Dermis blood vessel endothelial cell (primary cell): Measurements from ENCODE around the gene PSMC6. TPM values are rescaled to one million over a fixed set of nuclear protein-coding genes. Genes with fewer than 3 reads are reported as not detected.

Experiments used
- DNase-seq: peaks from one replicate; pipeline ENCODE4 v3.0.0; 2010
- total RNA-seq: library from RNA; depleted of rRNA; stranded (reverse); fragments of >200 nt; gene quantifications from 2 replicates; pipeline ENCODE4 v1.2.3, GENCODE V29; 2014

PSMC6 gene
- total RNA-seq: 129 and 168 TPM in 2 replicates

DNA sequence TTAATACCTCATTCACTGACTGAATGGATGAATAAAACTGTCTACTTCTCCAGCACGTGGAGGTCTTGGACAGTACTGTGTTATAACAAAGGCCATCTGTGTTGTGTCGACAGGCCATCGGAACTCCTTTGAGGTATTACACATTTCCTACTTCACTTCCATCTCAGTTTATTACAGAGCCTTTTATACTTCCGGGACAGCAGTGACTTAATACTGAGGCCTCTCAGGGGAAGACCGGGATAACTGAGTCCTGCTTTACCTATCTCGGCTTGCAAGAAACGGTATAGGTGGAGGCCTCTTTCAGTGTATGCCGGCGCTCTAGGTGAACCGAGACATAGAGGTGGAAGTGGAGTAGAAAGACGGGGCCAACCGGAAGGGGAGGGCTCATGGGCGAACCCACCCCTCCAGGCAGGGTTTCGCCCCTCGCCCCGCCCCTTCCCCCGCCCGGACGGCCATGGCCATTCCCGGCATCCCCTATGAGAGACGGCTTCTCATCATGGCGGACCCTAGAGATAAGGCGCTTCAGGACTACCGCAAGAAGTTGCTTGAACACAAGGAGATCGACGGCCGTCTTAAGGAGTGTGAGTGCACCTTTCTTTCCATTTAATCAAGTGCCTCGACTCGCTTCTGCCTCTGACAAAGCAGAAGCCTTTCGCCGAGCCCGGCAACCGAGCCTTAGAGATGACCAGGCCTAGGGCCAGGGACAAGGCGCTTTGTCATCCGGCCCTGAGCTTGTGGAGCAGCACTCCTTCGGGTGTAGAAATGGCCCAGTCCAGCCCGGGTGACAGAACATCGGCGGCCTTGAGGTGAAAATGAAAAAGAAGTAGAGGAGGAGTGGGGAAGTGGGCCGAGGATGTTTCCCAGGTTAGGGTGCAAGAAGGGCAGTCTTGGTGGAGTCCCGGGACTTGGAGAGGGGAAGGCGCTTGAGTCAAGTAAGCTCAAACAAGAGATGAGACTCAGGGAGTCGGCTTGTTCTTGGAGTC lies at the start of gene PSMC6:
TSS of gene PSMC6 (plus strand) at position 477 of the 983 bp plus-strand sequence. CDS start at position 497, 20 bp downstream.
- DNase-seq: peak; percentile 94

DNA sequence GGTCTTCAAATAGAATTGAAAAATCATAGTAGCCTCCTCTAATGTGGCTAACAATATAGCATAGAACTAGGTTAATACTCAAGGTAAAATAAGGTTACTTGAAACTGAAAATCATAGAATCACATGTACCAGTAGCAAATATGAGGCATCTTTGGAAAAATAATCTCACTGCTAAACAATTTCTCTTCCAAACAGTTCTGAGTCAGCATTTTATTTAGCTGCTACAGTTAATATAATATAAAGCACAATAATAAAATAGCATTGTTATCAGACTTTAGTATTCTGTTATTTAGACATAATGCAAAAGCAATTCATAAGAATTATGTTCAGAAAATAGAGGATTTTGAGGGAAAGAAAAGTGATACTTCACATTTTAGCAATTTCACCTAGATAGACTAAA lies 46.7 kb upstream of the PSMC6 start:
- no peak for DNase-seq

DNA sequence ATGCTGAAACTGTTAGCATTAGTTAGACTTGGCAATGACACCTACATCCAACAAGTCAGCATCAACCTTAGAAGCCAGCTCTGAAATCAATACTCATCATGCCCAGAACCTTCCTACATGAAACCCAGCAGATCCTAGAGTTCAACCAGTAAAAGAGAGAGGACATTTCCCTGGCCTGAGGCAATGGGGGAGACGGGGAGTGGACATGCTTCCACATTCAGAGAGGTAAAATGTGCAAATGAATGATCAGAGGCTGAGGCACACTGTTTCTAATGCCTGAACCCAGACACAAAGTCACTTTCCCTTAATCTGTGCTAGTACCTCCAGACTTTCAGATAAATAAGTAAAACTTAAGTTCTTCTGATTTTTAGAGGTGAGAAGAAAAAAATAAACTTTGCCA lies 46.2 kb upstream of the PSMC6 start:
- no peak for DNase-seq

GRCh38 chr14:52661314-52661713 lies 45.7 kb upstream of the PSMC6 start:
- no peak for DNase-seq

DNA sequence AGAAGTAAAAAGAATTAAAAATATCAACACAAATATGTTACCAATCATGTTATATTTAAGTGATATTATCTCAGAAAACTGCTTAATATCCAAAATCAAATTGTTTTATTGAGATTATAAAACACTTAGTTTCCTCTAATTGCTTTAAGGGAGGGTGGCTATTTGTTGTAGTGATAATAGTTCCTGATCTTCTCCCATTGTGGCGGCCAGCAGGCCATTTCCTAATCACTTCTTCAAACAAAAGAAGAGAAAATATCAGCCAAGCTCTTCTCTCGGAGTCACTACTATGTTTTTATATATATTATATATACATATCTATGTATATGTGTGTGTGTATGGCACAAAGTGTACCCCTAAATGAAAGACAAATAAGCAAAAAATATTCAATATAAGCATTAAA lies 43.1 kb upstream of the PSMC6 start:
- no peak for DNase-seq

DNA sequence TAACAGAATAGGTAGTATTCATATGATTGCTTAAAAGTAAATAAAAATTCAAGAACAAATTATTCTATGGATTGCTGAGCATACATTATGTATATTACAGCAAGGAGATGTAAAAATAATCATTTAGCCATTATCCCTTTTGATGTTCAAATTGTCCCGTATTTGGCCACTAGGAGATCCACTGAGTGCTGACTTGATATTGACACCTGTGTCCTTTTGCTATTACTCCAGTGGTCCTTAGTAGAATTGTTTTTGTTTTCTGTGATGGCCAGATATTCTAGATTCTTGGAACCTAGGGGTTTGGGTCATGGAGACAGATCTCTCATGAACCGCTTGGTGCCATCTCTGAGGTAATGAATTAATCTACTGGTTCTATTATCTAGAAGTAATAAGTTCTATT lies 28.4 kb upstream of the PSMC6 start:
- peak; percentile 35 for DNase-seq

DNA sequence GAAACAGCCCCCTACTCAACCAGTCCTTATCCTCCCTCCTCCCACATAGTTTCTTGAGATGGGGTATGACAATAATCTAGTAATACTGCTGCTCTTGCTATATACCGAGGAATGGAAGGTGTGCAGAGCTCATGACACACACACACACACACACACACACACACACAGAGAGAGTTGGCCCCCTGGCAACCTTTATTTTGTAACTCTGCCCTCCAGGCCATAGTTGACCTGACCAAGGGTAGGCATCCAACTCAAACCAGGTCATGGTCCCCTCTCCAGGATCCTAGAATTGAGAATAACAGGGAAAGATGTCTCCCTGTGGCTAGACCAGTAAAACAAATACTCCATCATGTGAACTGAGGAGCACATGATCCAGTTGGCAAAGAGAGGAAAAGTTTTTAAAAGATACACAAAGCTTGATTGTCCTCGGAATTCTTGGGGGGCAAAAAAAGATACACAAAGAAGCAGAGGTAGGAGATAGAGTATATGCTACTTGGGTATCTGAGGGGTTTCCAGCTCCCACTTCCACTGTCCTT lies 22.9 kb upstream of the PSMC6 start:
- DNase-seq: no peak

- DNase-seq: no peak
Observed at GRCh38 chr14:52686176-52686575, 20.8 kb upstream of the PSMC6 start.

DNA sequence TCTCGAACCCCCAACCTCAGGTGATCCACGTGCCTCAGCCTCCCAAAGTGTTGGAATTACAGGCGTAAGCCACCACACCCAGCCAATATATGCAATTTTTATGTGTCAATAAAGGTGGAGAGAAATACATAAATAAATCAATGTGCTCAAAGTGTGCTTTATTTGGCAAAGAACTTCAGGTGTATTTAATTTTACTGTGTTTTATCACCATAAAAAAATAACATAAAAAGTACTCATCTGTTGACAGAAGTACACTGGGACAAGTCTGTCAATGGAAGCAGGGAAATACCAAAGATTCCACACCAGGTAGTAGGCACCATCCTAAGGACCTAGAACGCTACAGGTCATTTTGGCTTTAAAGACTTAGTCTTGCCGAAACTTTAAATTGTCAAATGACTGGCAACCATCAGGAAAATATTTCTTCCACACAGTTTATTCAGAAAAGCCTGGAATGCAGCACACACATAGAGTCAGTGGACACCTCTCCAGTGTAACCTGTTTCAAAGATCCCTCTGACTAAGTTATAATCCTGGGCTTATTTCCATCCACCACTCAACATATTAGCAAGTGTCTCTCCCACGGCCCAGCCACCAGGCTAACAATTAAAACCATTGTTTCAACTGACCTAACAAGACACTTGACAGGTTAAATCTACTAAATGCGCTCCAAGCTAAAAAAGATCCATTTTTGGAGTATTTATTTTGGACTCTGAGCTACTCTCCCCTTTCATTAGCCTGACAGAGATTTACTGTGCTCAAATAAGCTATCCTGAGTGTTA lies 15.8 kb upstream of the PSMC6 start:
- no peak for DNase-seq

DNA sequence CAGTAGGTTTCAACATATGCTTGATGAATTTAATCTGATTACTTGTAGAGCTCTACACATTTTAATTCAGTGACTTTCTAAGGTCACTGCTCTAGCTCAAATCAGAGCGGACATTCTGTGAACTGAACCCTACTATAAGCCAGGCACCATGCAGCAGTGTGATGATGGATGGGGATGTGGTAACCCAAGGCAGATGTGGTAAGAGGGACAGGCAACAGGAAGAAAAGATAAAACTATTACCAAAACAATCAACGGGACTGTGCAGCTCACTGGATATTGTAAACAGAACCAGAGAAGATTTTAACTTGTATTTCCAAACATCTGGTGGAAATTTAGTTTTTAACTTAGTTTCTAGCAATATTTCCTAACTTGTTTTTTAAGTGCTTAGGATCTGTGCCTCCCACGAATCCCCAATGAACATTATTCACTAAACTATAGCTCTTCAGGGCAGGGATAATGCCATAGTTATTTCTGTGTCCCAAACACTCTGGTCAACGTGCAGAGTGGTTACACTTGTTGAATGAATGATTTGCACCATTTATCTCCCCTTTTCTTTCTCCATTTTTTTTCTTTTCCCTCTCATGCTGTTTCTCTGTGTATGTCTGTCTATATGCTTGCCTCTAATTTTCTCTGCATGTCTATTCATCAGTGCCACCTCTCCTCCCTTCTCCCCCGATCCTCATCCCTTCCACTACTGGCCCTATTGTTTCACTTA lies 14.6 kb upstream of the PSMC6 start:
- no peak for DNase-seq

DNA sequence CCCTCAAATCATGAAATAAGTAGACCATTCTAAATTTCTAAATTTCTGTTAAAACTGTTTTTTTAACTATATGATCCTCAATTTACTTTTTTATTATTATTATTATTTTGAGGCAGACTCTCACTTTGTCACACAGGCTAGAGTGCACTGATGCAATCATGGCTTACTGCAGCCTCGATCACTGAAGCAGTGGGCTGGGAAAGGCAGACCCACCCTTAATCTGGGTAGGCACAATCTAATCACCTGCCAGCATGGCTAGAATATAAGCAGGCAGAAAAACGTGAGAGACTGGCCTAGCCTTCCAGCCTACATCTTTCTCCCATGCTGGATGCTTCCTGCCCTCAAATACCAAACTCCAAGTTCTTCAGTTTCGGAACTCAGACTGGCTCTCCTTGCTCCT lies 14.0 kb upstream of the PSMC6 start:
- DNase-seq: no peak

- no peak for DNase-seq
Observed at GRCh38 chr14:52693532-52693931, 13.5 kb upstream of the PSMC6 start.

DNA sequence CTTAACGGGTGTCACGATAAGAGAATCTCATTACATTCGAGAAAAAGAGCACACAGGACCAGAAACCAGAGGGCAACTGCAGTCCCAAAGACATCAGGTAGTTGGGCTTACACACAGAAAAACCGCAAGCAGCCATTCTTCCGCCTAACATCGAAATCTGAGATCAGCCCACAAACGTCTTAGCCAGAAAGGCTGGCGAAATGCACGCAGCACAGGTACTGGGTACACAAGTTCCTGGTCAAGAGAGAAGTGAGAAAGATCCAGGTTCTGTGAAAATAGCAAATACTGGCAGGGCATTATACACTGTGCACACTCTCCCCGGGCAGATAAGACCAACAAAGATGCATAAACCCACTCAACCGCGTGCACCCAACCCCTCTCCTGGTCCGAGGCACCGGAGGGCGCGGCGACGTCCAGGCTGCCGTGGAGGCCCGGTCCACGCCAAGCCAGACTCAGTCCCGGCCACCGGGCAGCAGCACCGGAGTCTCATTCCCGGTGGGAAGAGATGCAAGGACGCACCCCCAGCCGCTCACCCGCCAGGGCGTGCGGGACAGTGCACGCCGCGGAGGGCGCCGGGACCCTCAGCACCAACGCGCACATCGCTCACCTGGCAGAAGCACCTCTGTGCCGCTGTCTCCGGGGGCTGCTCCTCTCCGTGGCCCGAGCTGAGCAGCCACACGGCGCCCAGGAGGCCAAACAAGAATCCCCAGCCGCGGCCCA lies 12.1 kb upstream of the PSMC6 start:
- peak; percentile 65 for DNase-seq

DNA sequence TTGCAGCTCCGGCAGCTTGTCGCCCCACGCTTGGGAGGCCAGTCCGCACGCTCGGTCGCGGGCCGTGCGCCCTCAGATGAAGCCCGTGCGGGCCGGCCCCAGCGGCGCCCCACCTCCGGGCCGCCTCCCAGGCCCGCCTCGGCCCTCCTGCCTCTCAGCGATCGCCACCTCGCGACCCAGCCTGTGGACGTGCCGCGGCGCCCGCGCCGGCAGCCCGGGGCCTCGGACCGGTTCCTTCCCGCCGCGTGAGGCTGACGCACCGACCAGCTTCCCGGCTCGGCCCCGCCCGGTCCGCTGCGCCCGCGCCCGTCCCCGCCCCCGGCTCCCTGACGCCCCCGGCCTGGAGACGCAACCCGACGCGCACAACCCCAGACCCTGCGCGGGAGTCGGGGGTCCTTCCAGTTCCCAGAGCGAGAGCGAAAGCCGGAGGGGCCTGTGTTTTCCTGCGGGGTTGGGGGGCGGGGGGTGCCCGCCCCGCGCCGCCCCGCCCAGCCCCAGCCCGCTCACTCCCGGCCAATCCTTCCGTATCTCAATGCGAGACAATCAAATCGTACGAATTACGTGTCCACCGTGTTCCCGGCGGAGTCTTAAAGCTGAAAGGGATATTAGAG lies 11.4 kb upstream of the PSMC6 start, which contains the start of gene ERO1A:
TSS of gene ERO1A (minus strand) at position 78 of the 611 bp plus-strand sequence. CDS start at position 1, 77 bp downstream.
- DNase-seq: peak; percentile 90

DNA sequence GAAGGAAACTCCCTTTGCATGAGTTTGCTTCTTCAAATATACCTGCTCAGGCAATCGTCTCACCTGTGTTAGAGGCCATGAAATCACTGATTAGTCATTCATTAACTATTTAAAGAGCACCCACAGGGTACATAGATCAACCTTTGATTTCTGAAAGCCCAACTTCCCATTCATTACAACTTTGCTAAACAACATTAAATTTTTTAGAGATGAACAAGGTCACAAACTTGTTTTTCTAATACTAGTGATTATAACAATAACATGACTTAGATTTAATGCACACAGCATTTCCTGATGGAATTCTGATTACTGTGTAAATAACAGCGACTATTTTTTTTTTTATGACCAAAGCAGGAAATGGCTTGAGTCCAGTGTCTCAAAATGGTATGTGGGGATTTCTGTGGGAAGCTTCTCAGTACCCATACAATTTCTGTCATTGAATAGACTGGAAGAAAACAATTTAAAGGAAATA lies 6.3 kb upstream of the PSMC6 start:
- DNase-seq: peak; percentile 70

- DNase-seq: peak; percentile 23
Observed at GRCh38 chr14:52701223-52701622, 5.8 kb upstream of the PSMC6 start.

DNA sequence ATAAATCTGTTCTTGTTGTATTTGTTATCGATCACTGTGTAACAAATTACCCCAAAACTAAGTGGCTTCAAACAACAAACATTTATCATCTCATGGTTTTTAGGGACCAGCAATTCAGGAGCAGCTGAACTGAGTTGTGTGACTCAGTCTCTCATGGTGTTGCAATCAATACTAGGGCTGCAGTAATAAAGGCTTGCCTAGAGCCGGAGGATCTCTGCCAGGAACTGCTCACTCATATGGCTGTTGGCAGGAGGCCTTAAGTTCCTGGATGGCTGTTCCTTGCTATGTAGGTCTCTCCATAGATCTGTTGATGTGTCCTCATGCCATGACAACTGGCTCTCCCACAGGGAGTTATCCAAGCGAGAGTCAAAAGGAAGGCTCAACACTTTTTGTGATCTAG lies 3.8 kb upstream of the PSMC6 start:
- DNase-seq: peak; percentile 66

GRCh38 chr14:52703664-52704063 lies 3.3 kb upstream of the PSMC6 start:
- no peak for DNase-seq

DNA sequence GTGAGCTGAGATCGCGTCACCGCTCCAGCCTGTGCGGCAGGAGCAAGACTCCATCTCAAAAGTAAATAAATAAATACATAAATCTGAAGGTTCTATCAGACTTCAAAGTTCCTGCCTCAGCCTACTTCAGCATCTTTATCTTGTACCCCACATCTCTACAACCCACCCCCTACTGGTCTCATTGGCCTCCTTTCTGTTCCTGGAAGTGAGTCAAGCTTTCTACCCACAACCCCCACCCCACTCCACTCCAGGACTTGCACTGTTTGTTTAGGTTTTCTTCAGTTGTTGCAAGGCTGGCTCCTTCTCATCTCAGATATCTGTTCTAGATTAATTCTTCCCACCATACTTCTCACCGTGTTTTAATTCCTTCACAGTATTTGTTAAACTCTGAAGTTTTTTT lies 714 bp upstream of the PSMC6 start:
- peak; percentile 59 for DNase-seq

DNA sequence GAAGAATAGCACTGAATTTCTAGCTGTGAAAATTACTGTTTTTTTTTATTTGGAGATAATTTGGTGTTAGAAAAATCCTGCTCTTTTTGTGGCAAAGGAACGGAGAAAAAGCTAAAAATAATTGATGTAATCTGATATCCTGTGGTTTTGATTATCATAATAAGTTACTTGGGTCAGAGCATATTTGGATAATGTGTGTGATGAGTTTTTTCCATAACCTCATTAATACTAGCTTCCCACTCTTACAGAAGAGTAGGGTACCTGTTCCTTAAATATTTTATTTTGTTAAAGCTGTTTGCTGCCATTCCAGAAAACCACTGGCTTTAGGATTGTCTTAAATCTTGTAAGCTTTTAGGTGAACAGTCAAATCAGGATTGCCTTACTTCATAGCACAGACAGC lies 4.7 kb downstream of the PSMC6 start:
- DNase-seq: no peak

GRCh38 chr14:52716155-52716554 lies 9.2 kb downstream of the PSMC6 start:
- no peak for DNase-seq
